ENCODE data around the gene TADA3.

TADA3 gene

GRCh38 chr3:9780910-9781309 lies 11.4 kb downstream of the TADA3 start:
- in situ Hi-C loops (cut with HindIII; ENCODE audit: low sequenced_read_pairs) = no loop called here
- DNase-seq (ENCODE audit: low read depth, low spot score) = no peak
- TF ChIP-seq CTCF (IDR thresholded peaks at IDR 0.05; ENCODE audit: low read depth, low read length) = no peak
- no peak overlapping the region for H3K4me3 ChIP-seq (ENCODE audit: low read depth, low read length)

DNA sequence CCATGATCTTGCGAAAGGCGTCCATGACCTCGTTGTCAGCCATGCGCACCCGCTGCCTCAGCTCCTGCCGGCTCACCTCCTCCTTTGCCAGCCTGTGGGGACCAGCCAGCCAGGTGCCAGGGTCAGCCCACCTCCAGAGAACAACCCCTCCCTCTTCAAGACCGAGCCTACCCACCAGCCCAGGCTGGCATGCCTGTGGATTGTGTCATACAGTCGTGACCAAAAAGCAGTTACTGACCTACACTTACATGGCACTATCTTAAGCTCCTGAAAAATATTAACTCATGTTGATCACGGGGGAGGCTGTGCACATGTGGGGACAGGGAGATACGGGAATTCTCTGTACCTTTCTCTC lies 11.8 kb downstream of the TADA3 start:
- TF ChIP-seq CTCF (IDR thresholded peaks at IDR 0.05; ENCODE audit: low read depth, low read length) = no peak
- in situ Hi-C loops (cut with HindIII; ENCODE audit: low sequenced_read_pairs) = no loop called here
- DNase-seq (ENCODE audit: low read depth, low spot score) = no peak
- no peak overlapping the region for H3K4me3 ChIP-seq (ENCODE audit: low read depth, low read length)

DNA sequence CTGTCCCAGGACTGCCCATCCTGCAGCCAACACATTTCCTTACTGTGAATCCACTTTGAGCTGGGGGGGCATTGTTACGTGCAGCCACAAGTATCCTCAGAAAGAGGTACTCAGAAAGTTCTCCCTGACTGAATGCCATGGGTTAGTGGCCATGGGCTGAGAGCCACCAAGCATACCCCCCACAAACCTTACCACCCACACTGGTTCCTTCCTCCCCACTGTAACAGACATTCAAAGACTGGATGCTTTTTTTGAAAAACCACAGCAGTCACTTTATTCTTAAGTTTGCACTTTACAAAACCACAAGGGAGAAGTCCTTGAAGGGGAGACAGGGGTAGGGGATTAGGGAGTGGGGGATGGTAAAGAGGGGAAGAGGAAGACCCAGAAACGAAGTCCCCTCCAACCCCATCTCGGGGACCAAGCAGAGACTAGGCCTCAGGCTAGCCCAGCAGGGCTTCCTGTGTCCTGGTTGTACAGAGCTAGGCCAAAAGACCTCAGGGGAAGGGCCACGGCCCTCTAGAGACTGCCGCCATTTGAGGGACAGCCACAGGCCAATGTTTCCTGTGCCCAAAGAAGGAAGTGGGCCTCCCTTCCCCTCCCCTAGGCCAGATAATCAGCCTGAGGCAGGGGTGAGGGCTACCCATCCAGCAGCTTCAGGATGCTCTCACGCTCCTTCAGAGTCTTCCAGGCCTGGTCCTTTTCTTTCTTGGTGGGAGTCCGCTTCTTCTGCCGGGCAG lies 12.4 kb downstream of the TADA3 start:
- DNase-seq (ENCODE audit: low read depth, low spot score) = no peak
- TF ChIP-seq CTCF (IDR thresholded peaks at IDR 0.05; ENCODE audit: low read depth, low read length) = no peak
- in situ Hi-C loops (cut with HindIII; ENCODE audit: low sequenced_read_pairs) = no loop called here
- H3K4me3 ChIP-seq (ENCODE audit: low read depth, low read length) = no peak overlapping the region

DNA sequence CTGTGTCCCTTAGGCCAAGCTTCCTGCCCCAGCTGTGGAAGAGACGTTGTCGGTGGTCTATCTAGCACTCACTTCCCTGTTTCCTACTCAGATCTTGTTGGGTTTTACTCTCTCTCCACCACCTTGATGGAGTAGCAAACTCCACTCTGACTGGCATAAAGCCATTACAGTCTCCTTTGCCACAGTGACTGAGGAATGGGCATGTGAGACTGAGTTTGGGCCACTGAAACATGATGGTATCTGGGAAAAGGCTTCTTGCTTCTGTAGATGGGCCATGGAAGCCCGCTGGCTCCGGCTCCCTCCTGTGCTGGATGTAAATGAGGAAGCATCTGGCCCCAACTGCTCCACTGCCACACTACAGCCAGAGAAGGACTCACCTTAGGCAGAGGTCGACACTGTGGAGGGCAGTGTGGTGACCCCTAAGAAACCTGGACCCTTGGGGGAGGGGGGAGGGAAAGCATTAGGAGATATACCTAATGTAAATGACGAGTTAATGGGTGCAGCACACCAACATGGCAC lies 13.1 kb downstream of the TADA3 start:
- in situ Hi-C loops (cut with HindIII; ENCODE audit: low sequenced_read_pairs) = no loop called here
- no peak overlapping the region for H3K4me3 ChIP-seq (ENCODE audit: low read depth, low read length)
- no peak for DNase-seq (ENCODE audit: low read depth, low spot score)
- no peak for TF ChIP-seq CTCF (IDR thresholded peaks at IDR 0.05; ENCODE audit: low read depth, low read length)

DNA sequence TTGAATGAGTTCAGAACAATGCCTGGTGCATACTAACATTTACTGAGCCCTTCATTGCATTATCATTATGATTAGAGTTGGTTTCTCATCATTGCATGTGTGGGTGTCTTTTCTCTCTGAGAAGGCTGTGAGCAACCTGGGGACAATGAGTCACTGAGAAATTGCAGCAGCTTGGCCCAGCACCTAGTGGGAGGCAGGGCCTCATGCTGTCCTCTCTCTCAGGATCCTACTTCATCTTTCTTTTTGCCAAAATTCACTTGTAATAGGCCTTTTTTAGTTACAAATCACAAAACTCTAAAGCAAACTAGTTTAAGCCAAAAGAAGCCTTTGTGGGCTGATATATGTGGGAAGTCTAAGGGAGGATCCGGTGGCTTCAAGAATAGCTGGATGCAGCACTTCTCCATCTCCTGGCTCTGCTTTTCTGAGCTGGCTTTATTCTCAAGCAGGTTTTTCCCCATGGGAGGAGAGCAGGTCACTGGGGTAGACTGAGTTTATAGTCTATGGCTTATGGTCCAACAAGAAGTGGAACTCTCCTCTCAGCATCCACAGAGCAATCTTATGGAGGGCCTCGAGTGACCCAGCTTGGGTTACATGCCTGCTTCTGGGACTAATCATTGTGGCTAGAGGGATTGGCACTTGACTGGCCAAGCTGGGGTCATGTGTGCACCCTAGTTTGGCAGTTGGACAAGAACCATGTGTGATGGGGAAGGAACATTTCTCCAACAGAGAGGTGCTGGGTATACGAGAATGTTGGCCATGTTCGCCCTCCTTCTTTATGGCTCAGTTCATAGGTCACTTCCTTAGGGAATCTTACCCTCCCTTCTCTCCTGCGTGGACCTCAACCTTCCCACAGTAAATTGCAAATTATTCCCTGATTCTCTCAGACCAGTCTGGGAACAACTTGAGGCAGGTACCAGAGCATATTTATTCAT lies 13.9 kb downstream of the TADA3 start:
- DNase-seq (ENCODE audit: low read depth, low spot score) = peak; percentile 62
- no peak overlapping the region for H3K4me3 ChIP-seq (ENCODE audit: low read depth, low read length)
- no peak for TF ChIP-seq CTCF (IDR thresholded peaks at IDR 0.05; ENCODE audit: low read depth, low read length)
- in situ Hi-C loops (cut with HindIII; ENCODE audit: low sequenced_read_pairs) = no loop called here

- in situ Hi-C loops (cut with HindIII; ENCODE audit: low sequenced_read_pairs) = no loop called here
- no peak for TF ChIP-seq CTCF (IDR thresholded peaks at IDR 0.05; ENCODE audit: low read depth, low read length)
- no peak overlapping the region for H3K4me3 ChIP-seq (ENCODE audit: low read depth, low read length)
- DNase-seq (ENCODE audit: low read depth, low spot score) = no peak
Observed at GRCh38 chr3:9777694-9778021, 14.6 kb downstream of the TADA3 start.
